Measurements from ENCODE around the gene SDHAF3. TPM values are rescaled to one million over a fixed set of nuclear protein-coding genes. Genes with fewer than 3 reads are reported as not detected.
A peak's percentile ranks its signal among the peaks of the same experiment; 100 is the strongest.
"Not testable (repeated sequence)": the region's sequence is repeated elsewhere in the genome, so short reads cannot be mapped to it uniquely, and the experiment has no call there.

The SDHAF3 gene
- total RNA-seq, 1 experiment from 2014 or later: 37.3 TPM

GRCh38 chr7:97120713-97121457 lies 3.4 kb downstream of the SDHAF3 start:
- no peak for DNase-seq (ENCODE audit: extremely low read depth, low read depth)

- not testable (repeated sequence) for DNase-seq (ENCODE audit: extremely low read depth, low read depth)
Measured at GRCh38 chr7:97123115-97123514, 5.6 kb downstream of the SDHAF3 start.

- no peak for DNase-seq (ENCODE audit: extremely low read depth, low read depth)
Measured at GRCh38 chr7:97126483-97127171, 9.1 kb downstream of the SDHAF3 start.

GRCh38 chr7:97128736-97129135 lies 11.2 kb downstream of the SDHAF3 start:
- no peak for DNase-seq (ENCODE audit: extremely low read depth, low read depth)

DNA sequence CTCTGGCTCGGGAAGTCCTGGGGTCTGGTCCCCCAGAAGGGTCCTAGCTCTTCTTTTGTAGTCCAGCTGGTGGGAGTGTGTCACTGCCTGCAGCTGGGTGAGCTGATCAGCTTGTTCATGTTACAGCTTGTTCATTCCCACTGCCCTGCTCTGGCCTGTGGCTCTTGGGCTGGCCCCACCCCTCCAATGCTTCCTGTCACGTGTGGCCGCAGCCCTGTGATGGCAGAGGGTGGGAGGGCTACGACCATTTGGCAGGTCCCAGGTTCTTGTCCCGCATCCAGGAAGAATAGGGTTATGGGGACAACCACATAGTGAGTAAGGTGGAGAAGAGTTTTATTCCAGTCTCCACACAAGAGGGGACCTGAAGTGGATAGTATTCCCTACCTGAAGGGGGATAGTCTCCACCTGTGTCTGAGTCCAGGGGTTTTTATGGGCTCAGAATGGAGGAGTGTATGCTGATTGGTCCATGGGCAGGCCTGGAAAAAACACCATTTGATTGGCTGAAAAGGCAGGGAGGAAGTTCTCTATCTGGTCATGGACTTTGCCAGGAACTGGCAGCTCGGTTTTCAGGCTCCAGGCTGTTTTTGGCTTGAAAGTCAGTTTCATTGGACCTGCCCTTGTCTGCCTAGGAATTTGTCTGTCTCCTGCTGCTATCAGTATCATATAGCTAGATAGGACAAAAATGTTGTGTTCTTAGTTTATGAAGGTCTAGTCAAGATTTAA lies 13.1 kb downstream of the SDHAF3 start:
- no peak for DNase-seq (ENCODE audit: extremely low read depth, low read depth)

GRCh38 chr7:97133159-97133558 lies 15.7 kb downstream of the SDHAF3 start:
- DNase-seq (ENCODE audit: extremely low read depth, low read depth): no peak

DNA sequence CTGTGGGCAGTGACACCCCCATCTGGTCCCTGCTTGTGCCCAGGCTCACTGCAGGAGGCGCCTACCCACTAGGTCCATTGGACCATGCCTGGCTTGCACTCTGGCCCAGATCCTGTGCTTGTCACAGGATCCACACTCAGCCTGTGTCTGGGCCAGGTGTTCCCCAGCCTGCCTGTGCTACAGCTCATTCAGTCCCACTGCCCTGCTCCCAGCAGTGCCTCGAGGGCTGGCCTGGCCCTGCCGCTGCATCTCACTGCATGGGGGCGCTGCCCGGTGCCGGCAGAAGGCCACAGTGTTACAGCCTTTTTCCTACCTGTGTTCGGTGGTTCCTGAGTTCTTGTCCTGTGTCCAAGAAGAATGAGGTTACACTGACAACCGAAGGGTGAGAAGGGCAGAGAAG lies 21.3 kb downstream of the SDHAF3 start:
- DNase-seq (ENCODE audit: extremely low read depth, low read depth): no peak

DNA sequence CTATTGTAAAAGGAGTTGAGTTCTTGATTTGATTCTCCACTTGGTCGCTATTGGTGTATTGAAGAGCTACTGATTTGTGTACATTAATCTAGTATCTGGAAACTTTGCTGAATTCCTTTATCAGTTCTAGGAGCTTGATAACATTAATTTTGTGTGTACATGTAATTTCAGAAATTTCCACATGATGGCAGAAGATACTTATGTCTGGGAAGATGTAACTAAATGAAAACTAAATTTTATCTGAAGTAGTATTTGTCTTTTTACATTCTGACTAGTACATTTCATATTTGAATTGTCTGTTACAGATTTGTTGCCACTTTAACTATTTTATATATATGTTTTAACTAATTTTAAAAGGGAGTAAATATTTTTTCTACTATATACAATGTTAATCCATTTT lies 27.6 kb downstream of the SDHAF3 start:
- DNase-seq (ENCODE audit: extremely low read depth, low read depth): peak; percentile 41

GRCh38 chr7:97149843-97150242 lies 32.3 kb downstream of the SDHAF3 start:
- no peak for DNase-seq (ENCODE audit: extremely low read depth, low read depth)

GRCh38 chr7:97155897-97156418 lies 38.5 kb downstream of the SDHAF3 start:
- DNase-seq (ENCODE audit: extremely low read depth, low read depth): no peak

DNA sequence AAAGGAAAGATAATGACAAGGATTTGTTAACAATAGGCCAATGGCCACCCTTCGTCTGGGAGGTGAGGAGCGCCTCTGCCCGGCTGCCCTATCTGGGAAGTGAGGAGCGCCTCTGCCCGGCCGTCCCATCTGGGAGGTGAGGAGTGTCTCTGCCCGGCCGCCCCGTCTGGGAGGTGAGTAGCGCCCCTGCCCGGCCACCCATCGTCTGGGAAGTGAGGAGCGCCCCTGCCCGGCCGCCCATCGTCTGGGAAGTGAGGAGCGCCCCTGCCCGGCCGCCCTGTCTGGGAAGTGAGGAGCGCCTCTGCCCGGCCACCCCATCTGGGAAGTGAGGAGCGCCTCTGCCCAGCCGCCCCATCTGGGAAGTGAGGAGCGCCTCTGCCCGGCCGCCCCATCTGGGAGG lies 42.5 kb downstream of the SDHAF3 start:
- DNase-seq (ENCODE audit: extremely low read depth, low read depth): not testable (repeated sequence)

DNA sequence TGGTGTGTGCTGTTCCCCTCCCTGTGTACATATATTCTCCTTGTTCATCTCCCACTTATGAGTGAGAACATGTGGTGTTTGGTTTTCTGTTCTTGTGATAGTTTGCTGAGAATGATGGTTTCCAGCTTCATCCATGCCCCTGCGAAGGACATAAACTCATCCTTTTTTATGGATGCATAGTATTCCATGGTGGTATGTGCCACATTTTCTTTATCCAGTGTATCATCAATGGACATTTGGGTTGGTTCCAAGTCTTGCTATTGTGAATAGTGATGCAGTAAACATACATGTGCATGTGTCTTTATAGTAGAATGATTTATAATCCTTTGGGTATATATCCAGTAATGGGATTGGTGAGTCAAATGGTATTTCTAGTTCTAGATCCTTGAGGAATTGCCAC lies 44.1 kb downstream of the SDHAF3 start:
- not testable (repeated sequence) for DNase-seq (ENCODE audit: extremely low read depth, low read depth)

- DNase-seq (ENCODE audit: extremely low read depth, low read depth): no peak
Measured at GRCh38 chr7:97166308-97166707, 48.8 kb downstream of the SDHAF3 start.

DNA sequence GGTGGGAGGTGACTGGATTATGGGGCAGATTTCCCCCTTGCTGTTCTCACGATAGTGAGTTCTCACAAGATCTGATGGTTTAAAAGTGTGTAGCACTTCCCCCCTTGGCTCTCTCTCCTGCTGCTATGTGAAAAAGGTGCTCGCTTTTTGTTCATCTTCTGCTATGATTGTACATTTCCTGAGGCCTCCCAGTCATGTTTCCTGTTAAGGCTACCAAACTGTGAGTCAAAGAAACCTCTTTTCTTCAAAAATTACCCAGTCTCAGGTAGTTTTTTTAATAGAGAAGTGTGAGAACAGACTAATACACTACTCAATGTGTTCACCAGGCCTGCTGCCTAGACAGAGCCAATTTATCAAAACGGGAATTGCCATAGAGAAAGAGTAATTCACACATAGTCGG lies 49.7 kb downstream of the SDHAF3 start:
- DNase-seq (ENCODE audit: extremely low read depth, low read depth): no peak

DNA sequence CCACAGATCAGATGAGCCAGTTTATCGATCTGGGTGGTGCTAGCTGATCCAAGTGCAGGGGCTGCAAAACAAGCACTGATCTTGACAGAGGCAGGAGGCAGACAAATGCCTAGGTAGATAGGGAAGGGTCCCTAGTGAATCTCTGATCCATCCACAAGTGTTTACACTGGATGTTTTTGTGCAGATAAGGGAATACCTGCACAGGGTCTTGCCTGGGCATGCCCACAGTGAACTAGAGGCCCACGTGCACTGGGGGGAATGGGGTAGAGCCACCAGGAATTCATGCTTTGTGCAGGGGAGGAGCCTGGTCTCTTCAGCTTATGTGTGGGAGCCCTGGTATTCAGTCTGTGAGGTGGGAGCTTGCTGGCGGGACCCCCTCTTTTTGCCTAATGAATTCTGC lies 50.3 kb downstream of the SDHAF3 start:
- no peak for DNase-seq (ENCODE audit: extremely low read depth, low read depth)

- no peak for DNase-seq (ENCODE audit: extremely low read depth, low read depth)
Measured at GRCh38 chr7:97174303-97174702, 56.8 kb downstream of the SDHAF3 start.

DNA sequence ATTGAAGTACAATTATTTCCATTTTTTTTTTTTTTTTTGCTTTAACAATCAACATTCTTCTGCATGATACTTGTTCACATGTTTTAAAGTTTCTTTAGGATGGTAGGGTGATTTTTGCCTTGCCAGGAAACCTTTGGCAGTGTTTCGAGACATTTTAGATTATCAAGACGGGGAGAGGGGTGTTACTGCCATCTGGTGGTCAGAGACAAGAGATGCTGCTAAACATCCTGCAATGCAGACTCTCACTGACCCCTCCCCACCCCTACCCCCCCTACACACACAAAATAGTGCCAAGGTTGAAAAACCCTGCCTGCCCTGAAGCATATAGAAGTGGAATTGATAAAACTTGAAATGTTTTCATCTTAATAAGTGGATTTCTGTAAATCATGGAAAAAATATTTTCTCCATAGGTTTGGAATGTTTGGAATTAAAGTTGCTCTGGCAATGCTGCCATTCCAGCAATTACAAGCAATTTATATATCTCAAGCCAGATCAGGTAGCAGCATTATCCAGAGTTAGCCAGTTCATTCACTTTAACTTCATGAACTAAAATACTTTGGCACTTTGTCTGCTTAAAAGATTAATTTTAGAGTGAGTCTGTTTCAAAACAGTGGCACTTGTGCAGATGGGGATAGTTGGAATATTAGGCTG lies 62.1 kb downstream of the SDHAF3 start:
- DNase-seq (ENCODE audit: extremely low read depth, low read depth): peak; percentile 59

- DNase-seq (ENCODE audit: extremely low read depth, low read depth): no peak
Measured at GRCh38 chr7:97187067-97187466, 69.6 kb downstream of the SDHAF3 start.

- not testable (repeated sequence) for DNase-seq (ENCODE audit: extremely low read depth, low read depth)
Measured at GRCh38 chr7:97196174-97196573, 78.7 kb downstream of the SDHAF3 start.

DNA sequence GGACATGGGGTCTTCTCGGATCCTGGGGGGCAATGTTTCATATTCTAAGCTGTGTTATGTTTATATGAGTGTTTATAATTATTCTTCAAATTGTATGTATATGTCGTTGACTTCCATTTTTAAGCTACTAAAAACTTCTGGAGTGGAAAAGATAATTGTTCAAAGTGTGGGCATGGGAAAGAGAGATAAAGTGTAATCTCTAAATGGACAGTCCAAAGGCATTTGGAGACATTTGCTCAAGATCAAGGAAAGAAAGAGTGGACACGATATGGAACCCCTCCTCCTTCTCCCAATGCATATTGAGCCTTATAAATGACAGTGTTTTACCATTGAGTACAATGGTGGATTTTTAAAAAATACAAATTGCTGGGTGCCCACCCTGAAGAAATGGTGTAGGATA lies 81.1 kb downstream of the SDHAF3 start:
- no peak for DNase-seq (ENCODE audit: extremely low read depth, low read depth)

- DNase-seq (ENCODE audit: extremely low read depth, low read depth): no peak
Measured at GRCh38 chr7:97200018-97200417, 82.5 kb downstream of the SDHAF3 start.

All from NCI-H460 (cell line).